HepG2 (cell line): ENCODE data around the gene KIF17. TPM values are rescaled to one million over a fixed set of nuclear protein-coding genes. Genes with fewer than 3 reads are reported as not detected.

Source experiments
- CEBPZ ChIP-seq: IDR thresholded peaks from 2 replicates; pipeline ENCODE4 v1.6.1; 2012; ENCODE audit warnings: low read length, improper control_type of control experiment
- HINFP ChIP-seq: sonication (generic); formaldehyde crosslinking; IDR thresholded peaks from 2 replicates; pipeline ENCODE4 v1.4.0; 2020; ENCODE audit warnings: low read depth, mild to moderate bottlenecking, missing genetic modification reagents
- MTA1 ChIP-seq: sonication (generic); formaldehyde crosslinking; IDR thresholded peaks from 2 replicates; pipeline ENCODE4 v1.4.0; 2020; ENCODE audit warnings: missing genetic modification reagents, mild to moderate bottlenecking, borderline replicate concordance
- NFIB ChIP-seq: sonication (generic); formaldehyde crosslinking; IDR thresholded peaks from 2 replicates; pipeline ENCODE4 v1.9.0; 2021; ENCODE audit warnings: missing genetic modification reagents, mild to moderate bottlenecking, borderline replicate concordance
- PHF21A ChIP-seq: sonication (generic); formaldehyde crosslinking; IDR thresholded peaks from 2 replicates; pipeline ENCODE4 v1.5.0; 2020; ENCODE audit warnings: mild to moderate bottlenecking, missing genetic modification reagents
- RXRA ChIP-seq: sonication (generic); formaldehyde crosslinking; IDR thresholded peaks from 2 replicates; pipeline ENCODE4 v1.5.1; 2020; ENCODE audit warnings: missing genetic modification reagents
- ZFY ChIP-seq: sonication (generic); formaldehyde crosslinking; IDR thresholded peaks from 2 replicates; pipeline ENCODE4 v1.4.0; 2020; ENCODE audit warnings: missing genetic modification reagents
- ZNF552 ChIP-seq: sonication (generic); formaldehyde crosslinking; IDR thresholded peaks from 2 replicates; pipeline ENCODE4 v1.9.0; 2022; ENCODE audit warnings: missing genetic modification reagents, mild to moderate bottlenecking, borderline replicate concordance
- ZNF589 ChIP-seq: sonication (generic); formaldehyde crosslinking; conservative IDR thresholded peaks from 2 replicates; pipeline ENCODE4 v1.8.0; 2022; ENCODE audit warnings: mild to moderate bottlenecking, moderate library complexity, missing genetic modification reagents
- ZNF746 ChIP-seq: sonication (generic); formaldehyde crosslinking; IDR thresholded peaks from 2 replicates; pipeline ENCODE4 v1.8.0; 2022; ENCODE audit warnings: mild to moderate bottlenecking, missing genetic modification reagents
- ZNF788 ChIP-seq: sonication (generic); formaldehyde crosslinking; IDR thresholded peaks from 2 replicates; pipeline ENCODE4 v1.5.0; 2020; ENCODE audit warnings: mild to moderate bottlenecking, missing genetic modification reagents, borderline replicate concordance
- polyA plus RNA-seq, 8 experiments: library from polyadenylated mRNA; depleted of rRNA in 3 of 8; stranded (reverse) in 7 of 8; unstranded in 1 of 8; fragments of >200 nt; fragmentation: Illumina TruSeq in 4 of 8; extraction: Trizol in 4 of 8; gene quantifications; 2 replicates each; pipeline versions ENCODE4 v1.2.1 to v1.2.3, GENCODE V29; 2011 to 2016; ENCODE audit warnings: low read depth in 4 of 8, missing spikeins in 1 of 8, mixed read lengths in 1 of 8; ENCODE audit not compliant: insufficient read depth in 1 of 8
- total RNA-seq, 5 experiments: library from RNA; depleted of rRNA; stranded (reverse); fragments of >200 nt; fragmentation: Illumina TruSeq; extraction: Trizol; gene quantifications; 2 replicates each; pipeline ENCODE4 v1.2.3, GENCODE V29; 2016; ENCODE audit warnings: low read depth in 1 of 5
- TF ChIP-seq, protein P1 (sequence below), 2 experiments: sonication (generic) in 1 of 2; formaldehyde crosslinking in 1 of 2; IDR thresholded peaks; 2 replicates each; pipeline versions ENCODE4 v1.4.0 to v1.6.1; 2018 to 2020; ENCODE audit warnings: missing genetic modification reagents in 2 of 2, borderline replicate concordance in 1 of 2, low read depth in 1 of 2, mild to moderate bottlenecking in 1 of 2, missing biosample characterization in 1 of 2
- TF ChIP-seq, protein P2 (sequence below), 2 experiments: IDR thresholded peaks; 2 replicates each; pipeline ENCODE4 v1.6.1; 2011 to 2012; ENCODE audit warnings: low read length in 2 of 2, borderline replicate concordance in 1 of 2, low read depth in 1 of 2, mild to moderate bottlenecking in 1 of 2, moderate library complexity in 1 of 2

The KIF17 gene
- total and polyA plus RNA-seq, 2 of the 13 experiments (the other 11 are each of a cell fraction or from before 2014, with no cell fraction given), result 0.24 to 0.44 TPM

GRCh38 chr1:20726932-20727745, 9.3 kb upstream of the KIF17 start (continued):
- no peak for TF ChIP-seq PHF21A (CRISPR knock-in tag)
- no peak for TF ChIP-seq MTA1
- no peak for TF ChIP-seq RXRA
- TF ChIP-seq, protein P1, sequence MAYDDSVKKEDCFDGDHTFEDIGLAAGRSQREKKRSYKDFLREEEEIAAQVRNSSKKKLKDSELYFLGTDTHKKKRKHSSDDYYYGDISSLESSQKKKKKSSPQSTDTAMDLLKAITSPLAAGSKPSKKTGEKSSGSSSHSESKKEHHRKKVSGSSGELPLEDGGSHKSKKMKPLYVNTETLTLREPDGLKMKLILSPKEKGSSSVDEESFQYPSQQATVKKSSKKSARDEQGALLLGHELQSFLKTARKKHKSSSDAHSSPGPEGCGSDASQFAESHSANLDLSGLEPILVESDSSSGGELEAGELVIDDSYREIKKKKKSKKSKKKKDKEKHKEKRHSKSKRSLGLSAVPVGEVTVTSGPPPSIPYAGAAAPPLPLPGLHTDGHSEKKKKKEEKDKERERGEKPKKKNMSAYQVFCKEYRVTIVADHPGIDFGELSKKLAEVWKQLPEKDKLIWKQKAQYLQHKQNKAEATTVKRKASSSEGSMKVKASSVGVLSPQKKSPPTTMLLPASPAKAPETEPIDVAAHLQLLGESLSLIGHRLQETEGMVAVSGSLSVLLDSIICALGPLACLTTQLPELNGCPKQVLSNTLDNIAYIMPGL (CRISPR knock-in tag; IDR thresholded peaks at IDR 0.05; ENCODE audit: borderline replicate concordance in 1 of 2, low read depth in 1 of 2), result no peak
- TF ChIP-seq HINFP (CRISPR knock-in tag), result no peak
- no peak for TF ChIP-seq ZNF589
- no peak for TF ChIP-seq ZNF552 (CRISPR knock-in tag)
- TF ChIP-seq NFIB (CRISPR knock-in tag), result no peak
- TF ChIP-seq, protein P2, sequence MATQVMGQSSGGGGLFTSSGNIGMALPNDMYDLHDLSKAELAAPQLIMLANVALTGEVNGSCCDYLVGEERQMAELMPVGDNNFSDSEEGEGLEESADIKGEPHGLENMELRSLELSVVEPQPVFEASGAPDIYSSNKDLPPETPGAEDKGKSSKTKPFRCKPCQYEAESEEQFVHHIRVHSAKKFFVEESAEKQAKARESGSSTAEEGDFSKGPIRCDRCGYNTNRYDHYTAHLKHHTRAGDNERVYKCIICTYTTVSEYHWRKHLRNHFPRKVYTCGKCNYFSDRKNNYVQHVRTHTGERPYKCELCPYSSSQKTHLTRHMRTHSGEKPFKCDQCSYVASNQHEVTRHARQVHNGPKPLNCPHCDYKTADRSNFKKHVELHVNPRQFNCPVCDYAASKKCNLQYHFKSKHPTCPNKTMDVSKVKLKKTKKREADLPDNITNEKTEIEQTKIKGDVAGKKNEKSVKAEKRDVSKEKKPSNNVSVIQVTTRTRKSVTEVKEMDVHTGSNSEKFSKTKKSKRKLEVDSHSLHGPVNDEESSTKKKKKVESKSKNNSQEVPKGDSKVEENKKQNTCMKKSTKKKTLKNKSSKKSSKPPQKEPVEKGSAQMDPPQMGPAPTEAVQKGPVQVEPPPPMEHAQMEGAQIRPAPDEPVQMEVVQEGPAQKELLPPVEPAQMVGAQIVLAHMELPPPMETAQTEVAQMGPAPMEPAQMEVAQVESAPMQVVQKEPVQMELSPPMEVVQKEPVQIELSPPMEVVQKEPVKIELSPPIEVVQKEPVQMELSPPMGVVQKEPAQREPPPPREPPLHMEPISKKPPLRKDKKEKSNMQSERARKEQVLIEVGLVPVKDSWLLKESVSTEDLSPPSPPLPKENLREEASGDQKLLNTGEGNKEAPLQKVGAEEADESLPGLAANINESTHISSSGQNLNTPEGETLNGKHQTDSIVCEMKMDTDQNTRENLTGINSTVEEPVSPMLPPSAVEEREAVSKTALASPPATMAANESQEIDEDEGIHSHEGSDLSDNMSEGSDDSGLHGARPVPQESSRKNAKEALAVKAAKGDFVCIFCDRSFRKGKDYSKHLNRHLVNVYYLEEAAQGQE (IDR thresholded peaks at IDR 0.05; ENCODE audit: borderline replicate concordance in 1 of 2, low read depth in 1 of 2, low read length in 2 of 2), result no peak
- TF ChIP-seq ZFY, result no peak
- no peak for TF ChIP-seq CEBPZ
- TF ChIP-seq ZNF788 (CRISPR knock-in tag), result no peak
- no peak for TF ChIP-seq ZNF746 (CRISPR knock-in tag)
